8988T (cell line): ENCODE data around the gene ADM5.

Experiments
- DNase-seq: peaks from one replicate; pipeline ENCODE4 v3.0.0; 2011

Gene ADM5

DNA sequence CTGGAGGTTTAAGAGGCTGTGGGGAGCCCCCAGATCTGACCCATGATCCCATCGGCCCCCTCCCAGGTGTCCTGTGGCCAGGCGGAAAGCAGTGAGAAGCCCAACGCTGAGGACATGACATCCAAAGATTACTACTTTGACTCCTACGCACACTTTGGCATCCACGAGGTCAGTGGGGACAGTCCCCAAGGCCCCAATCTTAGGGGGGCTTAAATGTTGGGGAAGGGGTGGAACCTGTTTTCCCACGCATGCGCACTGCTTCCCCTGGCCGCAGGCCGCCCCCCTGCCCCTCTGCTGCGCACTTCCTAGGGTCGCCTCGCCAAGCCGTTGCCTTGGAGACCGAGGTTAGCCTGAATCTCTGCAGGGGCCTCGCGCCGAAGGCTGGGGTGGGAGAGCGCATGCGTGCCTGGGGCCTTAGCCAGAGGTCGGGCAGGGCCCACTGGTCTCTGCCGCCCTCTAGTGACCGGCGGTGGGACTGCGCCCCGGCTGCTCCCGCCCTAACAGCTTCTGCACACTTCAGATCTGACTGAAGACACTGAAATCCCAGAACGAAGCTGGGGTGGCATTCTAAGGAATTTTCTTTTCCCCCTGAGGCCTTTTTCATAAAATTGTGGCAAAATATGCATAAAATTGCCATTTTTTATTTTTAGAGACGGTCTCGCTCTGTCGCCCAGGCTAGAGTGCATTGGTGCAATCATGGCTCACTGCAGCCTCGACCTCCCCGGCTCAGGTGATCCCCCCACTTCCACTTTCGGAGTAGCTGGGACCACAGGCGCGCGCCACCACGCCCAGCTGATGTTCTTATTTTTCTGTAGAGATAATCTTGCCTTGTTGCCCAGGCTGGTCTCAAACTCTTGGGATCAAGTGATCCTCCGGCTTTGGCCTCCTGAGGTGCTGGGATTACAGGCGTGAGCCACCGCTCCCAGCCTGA lies 8.7 kb upstream of the ADM5 start:
- peak; percentile 92 for DNase-seq

DNA sequence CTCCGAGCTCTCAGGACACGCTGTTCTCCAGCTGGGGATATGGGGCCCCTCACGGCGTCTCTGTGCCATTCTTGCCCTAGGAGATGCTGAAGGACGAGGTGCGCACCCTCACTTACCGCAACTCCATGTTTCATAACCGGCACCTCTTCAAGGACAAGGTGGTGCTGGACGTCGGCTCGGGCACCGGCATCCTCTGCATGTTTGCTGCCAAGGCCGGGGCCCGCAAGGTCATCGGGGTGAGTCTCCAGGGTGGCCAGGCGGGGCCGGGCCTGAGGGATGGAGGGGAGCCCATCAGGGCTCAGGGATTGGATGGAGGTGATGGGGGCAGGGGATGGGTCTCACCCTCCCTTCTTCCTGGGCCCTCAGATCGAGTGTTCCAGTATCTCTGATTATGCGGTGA lies 7.6 kb upstream of the ADM5 start:
- no peak for DNase-seq

DNA sequence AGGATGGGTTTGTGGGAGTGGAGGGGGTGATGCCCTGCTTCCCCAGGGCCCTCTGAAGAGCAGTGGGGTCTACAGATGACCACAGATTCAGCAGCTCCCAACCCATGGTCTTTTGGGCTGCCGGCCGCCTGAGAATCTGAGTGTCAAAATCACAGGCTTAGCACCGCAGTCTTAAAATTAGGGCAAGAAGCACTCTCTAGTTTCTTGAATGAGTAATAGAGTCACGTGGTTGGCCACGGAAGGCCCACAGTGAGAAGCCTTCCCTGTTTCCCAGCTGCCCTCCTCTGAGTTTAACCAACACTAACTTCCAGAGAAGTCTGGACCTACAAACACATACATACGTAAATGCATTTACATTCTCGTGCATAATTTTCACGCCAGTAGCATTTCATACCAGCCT lies 7.1 kb upstream of the ADM5 start:
- no peak for DNase-seq

DNA sequence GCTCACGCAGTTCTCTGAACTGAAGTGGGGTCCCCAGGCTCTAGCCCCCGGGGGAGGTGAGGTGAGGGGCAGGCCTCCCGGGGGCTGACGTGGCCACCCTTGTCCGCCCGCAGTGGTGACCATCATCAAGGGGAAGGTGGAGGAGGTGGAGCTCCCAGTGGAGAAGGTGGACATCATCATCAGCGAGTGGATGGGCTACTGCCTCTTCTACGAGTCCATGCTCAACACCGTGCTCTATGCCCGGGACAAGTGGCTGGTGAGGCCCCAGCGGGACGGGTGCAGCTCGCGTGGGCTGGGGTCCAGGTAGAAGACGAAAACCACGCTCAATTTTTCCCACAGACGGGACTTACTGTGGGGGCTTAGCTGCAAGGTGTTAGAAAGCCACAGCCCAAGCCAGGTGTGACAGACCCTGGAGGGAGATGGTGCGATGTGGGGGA lies 5.6 kb upstream of the ADM5 start:
- no peak for DNase-seq

DNA sequence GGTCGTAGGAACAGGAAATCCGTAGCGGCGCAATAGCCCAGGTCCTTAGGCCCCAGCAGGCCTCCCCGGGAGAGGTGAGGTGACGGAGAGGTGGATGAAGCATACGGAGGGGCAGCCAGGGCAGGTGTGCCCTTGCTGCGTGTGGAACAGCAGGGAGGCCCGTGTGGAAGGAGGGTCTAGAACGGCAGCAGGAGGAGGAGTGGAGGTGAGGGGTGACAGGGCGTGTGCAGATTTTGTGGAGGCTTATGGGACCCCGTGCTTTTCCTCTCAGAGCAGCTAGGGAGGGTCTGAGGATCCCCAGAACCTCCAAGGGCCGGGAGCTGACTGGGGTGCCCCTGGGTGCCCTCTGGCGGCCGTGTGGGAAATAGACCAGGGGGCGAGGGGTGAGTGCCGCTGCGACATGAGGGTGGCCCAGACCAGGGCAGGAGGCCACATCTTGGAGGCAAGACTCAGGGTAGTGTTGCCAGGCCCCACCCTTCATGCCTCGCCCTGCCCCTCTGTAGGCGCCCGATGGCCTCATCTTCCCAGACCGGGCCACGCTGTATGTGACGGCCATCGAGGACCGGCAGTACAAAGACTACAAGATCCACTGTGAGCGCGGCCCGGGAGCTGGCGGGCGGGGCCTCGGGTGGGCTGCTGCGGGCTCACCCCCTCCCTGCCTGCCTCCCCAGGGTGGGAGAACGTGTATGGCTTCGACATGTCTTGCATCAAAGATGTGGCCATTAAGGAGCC lies 5.0 kb upstream of the ADM5 start:
- DNase-seq, result peak; percentile 65

DNA sequence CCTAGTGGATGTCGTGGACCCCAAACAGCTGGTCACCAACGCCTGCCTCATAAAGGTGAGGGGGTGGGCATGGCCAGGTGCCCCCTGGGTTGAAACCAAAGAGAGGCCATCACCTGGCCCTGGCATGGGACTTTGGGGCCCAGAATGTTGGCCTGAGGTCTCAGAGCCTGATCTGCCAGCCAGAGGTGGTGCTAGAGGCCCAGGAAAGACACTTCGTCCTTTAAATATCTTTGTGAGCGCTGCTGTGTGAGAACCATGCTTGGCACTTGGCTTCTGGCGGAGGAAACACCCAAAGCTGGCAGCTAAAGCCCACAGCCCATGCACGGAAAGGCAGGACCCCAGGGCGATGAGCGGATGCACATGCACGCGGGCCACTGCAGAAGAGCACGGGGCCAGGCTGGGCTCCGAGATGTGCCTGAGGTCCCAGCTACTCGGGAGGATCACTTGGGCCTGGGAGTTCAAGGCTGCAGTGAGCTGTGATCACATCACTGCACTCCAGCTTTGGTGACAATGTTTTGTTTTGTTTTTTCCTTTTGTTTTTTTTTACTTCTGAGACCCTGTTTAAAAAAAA lies 4.3 kb upstream of the ADM5 start:
- DNase-seq, result no peak

DNA sequence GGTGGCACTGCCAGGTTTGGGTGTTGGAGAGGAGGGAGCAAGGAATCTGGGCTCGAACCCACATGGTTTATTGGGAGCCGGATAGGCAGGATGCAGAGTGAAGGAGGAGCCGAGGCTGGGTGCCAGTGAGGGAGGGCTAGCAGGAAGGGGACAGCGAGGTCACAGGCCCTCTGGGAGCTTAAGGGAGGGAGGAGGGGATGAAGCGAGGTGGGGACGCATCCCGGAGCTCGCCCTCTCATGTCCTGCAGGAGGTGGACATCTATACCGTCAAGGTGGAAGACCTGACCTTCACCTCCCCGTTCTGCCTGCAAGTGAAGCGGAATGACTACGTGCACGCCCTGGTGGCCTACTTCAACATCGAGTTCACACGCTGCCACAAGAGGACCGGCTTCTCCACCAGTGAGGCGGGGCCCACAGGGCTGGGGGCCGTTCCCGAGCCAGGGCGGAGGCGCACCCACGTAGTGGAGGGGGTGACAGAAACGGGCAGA lies 3.5 kb upstream of the ADM5 start:
- DNase-seq, result no peak

DNA sequence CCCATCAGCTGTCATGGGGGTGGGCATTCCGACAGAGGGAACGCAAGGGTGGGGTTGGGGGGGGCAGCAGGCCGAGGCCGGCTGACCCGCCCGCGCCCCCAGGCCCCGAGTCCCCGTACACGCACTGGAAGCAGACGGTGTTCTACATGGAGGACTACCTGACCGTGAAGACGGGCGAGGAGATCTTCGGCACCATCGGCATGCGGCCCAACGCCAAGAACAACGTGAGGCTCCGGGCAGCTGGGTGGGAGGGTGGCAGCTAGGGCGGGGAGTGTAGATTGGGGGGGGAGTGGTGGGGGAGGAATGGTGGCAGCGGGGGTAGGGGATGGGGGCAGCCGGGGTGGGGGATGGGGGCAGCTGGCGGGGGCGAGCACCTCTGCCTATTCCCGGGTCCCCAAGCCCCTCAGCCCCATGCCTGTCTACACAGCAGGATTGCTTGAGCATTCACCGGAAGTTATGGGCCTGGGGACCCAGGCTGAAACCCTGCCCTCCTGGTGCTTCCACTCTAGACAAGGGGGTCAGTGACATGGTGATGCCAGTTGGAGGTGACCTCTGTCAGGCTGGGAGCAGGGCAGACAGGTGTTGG lies 2.8 kb upstream of the ADM5 start:
- DNase-seq, result no peak

DNA sequence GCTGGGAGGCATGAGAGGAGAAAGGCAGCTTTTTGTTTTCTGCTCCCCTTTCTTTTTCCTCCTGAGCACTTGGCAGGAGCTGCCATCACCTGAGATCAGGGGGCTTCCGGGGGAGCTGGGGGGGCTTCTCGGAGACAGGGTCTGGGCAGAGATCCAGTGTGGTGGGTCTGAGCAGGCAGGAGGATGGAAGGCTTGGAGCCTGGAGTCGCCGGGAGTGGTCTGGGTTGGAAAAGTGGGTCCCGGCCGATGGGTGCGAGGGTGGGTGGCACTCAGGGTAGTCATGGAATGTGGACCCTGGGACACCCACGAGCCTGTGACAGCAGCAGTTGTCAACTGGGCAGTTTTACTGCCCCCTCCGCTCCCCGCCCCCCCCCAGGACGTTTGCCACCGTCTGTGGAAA lies 2.2 kb upstream of the ADM5 start:
- DNase-seq, result no peak

DNA sequence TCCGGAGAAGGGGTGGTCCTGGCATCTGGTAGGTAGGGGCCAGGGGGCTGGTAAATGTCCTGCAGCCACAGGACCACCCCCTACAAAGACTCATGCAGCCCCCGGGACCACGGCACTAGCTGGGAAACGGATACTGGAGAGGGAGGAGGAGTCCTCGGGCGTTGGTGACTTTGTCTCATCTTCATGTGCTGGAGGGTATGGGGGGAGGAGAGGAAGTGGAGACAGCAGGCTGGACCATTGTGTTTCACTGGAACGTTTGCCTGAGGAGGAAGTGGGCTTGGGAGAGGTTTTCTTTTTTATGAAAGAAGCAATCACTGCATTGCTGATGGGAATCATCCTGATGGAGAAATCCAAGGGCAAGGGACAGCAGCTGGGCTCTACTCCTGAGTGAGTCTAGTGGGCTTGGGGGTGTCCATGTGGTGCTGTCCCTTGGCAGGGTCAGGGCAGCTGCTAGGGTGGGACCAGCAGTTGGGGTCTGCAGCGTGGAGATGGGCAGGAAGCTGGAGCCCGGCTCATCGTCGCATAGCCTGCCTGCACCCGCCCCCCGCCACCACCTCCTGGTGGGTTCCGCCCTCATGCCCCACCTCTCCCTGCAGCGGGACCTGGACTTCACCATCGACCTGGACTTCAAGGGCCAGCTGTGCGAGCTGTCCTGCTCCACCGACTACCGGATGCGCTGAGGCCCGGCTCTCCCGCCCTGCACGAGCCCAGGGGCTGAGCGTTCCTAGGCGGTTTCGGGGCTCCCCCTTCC lies 1.7 kb upstream of the ADM5 start:
- no peak for DNase-seq

DNA sequence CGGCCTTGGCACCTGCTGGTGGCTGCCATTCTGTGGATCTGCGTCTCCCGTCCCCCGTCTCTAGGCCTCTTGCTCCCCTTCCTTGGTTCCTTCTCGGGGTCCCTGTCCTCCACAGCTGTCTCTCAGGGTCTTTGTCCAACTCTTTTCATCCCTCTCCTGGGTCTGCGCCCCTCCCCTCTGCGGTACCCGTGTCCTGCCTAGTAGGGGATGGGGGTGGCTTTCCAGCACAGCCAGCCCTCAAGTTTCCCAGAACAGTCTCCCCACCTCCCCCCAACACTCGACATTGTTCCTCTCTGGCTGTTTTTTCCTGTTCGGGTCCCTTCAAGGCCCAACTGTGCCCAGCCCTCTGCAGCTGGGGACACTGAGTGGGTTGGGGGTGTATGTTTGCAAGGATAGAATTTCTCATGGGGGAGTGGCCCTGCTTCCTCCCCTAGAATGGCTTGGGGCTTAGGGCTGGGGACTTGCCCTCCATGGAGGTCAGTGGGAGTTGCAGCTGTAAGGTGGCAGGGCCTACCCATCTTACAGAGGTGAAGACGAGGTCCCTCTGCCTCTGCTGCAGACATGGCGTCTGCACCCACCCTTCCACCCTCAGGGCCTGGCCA lies 762 bp upstream of the ADM5 start:
- DNase-seq, result no peak

DNA sequence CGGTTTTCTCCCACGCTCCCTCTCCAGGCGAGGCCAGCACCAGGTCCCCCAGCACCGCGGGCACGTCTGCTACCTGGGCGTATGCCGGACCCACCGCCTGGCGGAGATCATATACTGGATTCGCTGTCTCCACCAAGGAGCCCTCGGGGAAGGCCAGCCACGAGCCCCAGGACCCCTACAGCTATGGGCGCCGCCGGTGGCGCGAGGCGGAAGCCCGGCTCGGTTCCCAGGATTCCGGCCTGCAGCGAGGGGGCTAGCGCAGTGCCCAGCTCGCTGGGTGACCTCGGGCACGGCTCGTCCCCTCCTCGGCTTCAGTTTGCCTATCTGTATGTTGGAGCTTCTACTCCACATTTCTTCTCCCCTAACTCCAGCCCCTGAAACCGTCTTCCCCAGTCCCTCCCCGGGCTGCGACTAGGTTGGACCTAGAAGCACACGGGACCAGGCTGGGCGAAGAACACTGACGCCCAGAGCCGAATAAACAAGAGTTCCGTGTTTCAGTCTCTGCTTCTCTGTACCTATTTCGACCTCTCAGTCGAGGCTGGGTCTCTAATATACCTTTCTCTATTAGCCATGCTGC lies 773 bp downstream of the ADM5 start:
- DNase-seq, result no peak

DNA sequence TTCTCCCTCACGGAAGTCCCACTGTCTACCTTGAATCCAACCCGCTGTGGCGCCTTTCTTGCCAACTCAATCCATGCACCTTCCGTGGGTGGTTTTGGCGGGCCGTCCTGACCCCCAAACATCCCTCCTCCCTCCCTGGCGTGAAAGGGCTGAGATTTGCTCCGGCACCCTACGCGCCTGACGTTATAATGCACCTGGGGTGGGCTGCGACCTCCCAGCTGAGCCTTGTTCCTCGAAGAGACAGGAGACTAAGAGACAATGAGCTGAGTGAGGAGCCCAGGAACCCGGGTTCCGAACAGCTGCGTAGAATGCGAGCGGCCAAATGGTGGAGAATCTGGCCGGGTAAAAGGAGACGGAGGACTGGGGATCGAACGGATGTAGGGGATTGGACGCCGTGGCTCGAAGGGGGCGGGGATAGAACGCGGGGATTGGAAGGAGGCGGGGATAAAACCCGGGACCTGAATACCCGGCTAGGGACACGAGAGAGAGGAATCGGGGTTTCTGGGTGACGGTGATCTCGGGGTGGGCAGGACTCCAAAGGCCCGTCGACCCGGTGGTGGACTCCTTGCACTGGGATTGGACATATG lies 1.4 kb downstream of the ADM5 start, which contains the start of gene CPT1C:
TSS of gene CPT1C (plus strand) at position 461 of the 587 bp plus-strand sequence. CDS start 1,137 bp downstream, outside the sequence.
- DNase-seq, result no peak

DNA sequence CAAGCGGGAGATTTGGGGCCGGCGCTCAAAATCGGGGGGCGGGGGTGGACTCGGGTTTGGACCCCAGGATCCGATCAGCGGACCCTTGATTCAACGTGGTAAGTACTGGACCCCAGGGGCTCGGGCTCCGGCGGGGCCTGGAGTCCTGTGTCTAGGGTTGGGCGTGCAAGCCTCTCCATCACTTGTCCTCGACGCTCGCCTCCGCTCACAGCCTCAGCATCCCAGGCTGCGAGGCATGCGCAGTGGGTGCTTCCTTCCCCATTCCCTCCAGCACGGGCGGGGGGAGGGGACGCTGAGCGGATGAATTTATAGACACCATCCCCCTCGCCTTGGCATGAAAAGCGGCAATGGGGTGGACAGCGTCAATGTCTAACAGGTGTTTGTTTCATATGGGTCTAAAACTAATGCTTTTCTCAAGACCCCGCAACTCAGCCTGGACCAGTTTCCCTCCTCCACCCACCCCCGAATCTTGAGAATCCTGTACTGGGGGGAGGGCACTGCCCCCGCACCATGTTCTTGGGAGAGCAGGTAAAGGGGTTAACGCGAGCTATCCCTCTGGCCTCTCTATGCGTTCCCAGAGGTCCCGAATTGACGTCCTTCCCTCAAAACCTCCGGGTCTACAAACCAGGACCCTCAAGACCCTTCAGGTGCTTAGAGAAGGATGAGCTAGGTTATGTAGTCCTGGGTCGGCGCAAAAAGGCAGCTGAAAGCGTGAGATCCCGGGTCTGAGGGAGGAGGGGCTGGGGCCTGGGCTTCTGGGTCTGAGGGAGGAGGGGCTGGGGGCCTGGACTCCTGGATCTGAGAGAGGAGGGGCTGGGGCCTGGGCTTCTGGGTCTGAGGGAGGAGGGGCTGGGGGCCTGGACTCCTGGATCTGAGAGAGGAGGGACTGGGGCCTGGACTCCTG lies 2.1 kb downstream of the ADM5 start:
- no peak for DNase-seq

DNA sequence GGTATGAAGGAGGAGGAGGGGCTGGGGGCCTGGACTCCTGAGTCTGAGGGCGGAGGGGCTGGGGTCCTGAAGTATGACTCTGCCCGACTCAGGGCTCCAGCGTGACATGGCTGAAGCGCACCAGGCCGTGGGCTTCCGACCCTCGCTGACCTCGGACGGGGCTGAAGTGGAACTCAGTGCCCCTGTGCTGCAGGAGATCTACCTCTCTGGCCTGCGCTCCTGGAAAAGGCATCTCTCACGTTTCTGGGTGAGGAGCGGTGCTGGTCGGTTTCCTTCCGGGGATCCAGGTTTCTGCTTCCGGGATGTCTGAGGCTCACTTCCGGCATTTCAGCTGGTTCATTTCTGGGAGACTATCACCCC lies 2.7 kb downstream of the ADM5 start:
- no peak for DNase-seq

DNA sequence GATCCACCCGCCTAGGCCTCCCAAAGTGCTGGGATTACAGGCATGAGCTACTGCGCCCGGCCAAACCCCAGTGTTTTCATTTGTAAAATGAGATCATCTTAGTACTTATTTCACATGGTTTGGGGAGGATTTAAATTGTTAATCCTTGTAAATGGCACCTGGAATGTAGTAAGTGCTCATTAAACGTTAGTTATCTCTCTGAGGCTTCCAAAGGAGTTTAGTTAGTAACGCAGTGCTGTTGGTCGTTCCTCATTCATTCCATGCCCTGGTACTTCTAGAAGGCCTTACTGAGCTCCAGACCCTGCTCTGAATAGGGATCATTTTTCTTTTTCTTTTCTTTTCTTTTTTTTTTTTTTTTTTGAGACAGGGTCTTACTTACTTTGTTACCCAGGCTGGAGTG lies 6.7 kb downstream of the ADM5 start:
- no peak for DNase-seq

DNA sequence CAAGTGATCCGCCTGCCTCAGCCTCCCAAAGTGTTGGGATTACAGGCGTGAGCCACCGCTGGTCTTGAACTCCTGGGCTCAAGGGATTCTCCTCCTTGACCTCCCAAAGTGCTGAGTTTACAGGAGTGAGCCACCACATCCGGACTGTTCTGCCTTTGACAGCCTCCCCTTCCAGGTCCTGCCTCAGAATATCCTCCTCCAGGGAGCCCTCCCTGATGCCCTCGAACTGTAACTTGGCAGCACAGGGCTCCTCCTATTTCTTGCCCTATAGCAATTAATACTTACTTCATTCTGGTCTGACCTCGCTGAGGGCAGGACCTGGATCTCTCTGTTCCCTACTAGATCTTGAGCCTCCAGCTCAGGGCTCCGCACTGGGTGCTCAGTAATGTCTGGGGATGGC lies 7.5 kb downstream of the ADM5 start:
- DNase-seq, result no peak

DNA sequence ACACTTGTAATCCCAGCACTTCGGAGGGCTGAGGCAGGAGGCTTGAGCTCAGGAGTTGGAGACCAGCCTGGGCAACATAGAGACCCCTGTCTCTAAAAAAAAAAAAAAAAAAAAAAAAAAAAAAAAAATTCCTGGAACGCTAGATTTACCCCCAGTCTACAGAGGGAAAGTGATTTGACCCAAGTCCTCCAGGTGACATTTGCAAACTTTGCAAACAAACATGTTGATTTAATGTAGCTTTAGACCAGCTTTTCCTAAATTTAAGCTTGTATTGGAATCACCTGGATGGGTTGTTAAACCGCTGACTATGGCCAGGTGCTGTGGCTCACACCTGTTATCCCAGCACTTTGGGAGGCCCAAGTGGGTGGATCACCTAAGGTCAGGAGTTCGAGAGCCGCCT lies 10.0 kb downstream of the ADM5 start:
- no peak for DNase-seq

DNA sequence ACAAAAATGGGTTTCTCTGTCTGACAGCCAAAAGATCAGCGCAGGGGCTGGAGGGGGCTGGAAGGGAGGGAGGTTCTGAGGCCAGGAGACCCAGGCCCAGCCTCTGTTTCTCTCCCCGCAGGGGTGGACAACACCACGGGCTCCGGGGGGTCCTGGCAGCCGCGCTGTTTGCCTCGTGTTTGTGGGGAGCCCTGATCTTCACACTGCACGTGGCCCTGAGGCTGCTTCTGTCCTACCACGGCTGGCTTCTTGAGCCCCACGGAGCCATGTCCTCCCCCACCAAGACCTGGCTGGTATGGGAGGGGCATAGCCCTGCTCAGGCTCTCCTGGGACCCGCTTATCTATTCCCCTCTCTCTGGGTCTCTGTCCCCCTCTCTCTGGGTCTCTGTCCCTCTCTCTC lies 11.2 kb downstream of the ADM5 start:
- DNase-seq, result no peak

DNA sequence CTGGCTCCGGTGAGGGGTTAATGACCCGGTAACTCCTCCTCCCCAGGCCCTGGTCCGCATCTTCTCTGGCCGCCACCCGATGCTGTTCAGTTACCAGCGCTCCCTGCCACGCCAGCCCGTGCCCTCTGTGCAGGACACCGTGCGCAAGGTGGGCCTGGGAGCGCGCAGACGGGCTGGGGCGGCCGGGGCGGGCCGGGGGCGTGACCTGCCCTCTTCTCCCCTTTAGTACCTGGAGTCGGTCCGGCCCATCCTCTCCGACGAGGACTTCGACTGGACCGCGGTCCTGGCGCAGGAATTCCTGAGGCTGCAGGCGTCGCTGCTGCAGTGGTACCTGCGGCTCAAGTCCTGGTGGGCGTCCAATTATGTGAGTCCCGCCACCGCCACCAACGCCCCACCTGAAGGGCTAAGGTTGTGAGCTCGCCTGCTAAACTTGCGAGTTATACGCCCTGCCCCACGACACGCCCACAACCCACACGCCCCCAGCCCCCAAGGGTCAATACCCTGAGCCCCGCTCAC lies 11.9 kb downstream of the ADM5 start:
- DNase-seq, result no peak
